ENCODE results near the gene RASL11A.

DNA sequence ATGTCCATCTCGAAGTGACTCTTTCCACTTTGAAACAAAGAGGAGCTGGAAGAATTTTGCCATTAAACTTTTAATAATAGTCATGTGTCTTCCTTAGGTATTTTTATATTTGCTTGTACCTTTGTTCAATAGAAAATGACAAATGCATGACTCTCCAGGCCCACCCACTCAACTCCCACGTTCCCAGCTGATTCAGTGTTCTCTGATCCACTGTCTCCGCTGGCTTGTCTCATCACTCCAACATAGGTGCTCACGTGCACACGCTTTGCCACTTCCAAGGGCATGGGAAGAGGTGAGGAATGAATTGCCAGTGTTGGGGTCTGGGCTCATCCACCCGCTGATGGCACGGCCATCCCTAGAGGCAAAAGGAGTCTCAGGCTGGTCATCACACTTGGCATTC, 24.5 kb downstream of the RASL11A start:
- TF ChIP-seq ETV5 (CRISPR knock-in tag; IDR thresholded peaks at IDR 0.05; ENCODE audit: borderline replicate concordance) (no peak), THYN1 (CRISPR knock-in tag; IDR thresholded peaks at IDR 0.05; ENCODE audit: borderline replicate concordance, low read depth) (no peak), MAZ (IDR thresholded peaks at IDR 0.05; ENCODE audit: borderline replicate concordance, low read depth, low read length) (no peak), MAZ (CRISPR knock-in tag; IDR thresholded peaks at IDR 0.05; ENCODE audit: low read depth) (no peak), HNRNPH1 (optimal IDR thresholded peaks at IDR 0.05; ENCODE audit: low read depth, low read length) (no peak), PCBP1 (IDR thresholded peaks at IDR 0.05; ENCODE audit: borderline replicate concordance, low read depth, low read length) (no peak), POLR2AphosphoS5 (IDR thresholded peaks at IDR 0.05; ENCODE audit: low read depth, low read length) (no peak), BRF2 (CRISPR knock-in tag; IDR thresholded peaks at IDR 0.05) (no peak), ZNF850 (CRISPR knock-in tag; conservative IDR thresholded peaks at IDR 0.05) (no peak), ZSCAN29 (CRISPR knock-in tag; conservative IDR thresholded peaks at IDR 0.05) (no peak), KLF16 (CRISPR knock-in tag; IDR thresholded peaks at IDR 0.05) (no peak), NKX3-1 (CRISPR knock-in tag; IDR thresholded peaks at IDR 0.05) (no peak), POLR2A (IDR thresholded peaks at IDR 0.05; ENCODE audit: insufficient read depth in 1 of 2, low read depth in 2 of 2, low read length in 2 of 2) (no peak), GABPB1 (CRISPR knock-in tag; IDR thresholded peaks at IDR 0.05) (no peak)
